Uterus (tissue), 4 donors: ENCODE data around the gene ZNF546. TPM values are rescaled to one million over a fixed set of nuclear protein-coding genes. Genes with fewer than 3 reads are reported as not detected.

Source experiments
- DNase-seq, 2 donors: peaks; one replicate each; pipeline ENCODE4 v3.0.0-alpha.2; 2019 to 2020
- H3K27ac ChIP-seq, 2 donors: fragments of 200-600 bp; sonication (generic); 1 replicate in 1 of 2; 2 replicates in 1 of 2; pipeline ENCODE4 v1.5.1; 2016 to 2018
- H3K27me3 ChIP-seq, 2 donors: fragments of 200-600 bp; sonication (generic); one replicate each; pipeline ENCODE4 v1.5.1; 2018 to 2019; ENCODE audit warnings: control low read depth in 1 of 2
- H3K36me3 ChIP-seq, 2 donors: fragments of 200-600 bp; sonication (generic); one replicate each; pipeline ENCODE4 v1.5.1; 2019; ENCODE audit warnings: control low read depth in 1 of 2
- H3K4me1 ChIP-seq, 2 donors: fragments of 200-600 bp; sonication (generic); one replicate each; pipeline ENCODE4 v1.5.1; 2018 to 2019; ENCODE audit warnings: control low read depth in 1 of 2
- H3K4me3 ChIP-seq, 2 donors: fragments of 200-600 bp; sonication (generic); 1 replicate in 1 of 2; 2 replicates in 1 of 2; pipeline ENCODE4 v1.5.1; 2018 to 2019; ENCODE audit warnings: mild to moderate bottlenecking in 1 of 2
- H3K9me3 ChIP-seq, 2 donors: fragments of 200-600 bp; sonication (generic); one replicate each; pipeline ENCODE4 v1.5.1; 2019; ENCODE audit warnings: control low read depth in 1 of 2
- POLR2A ChIP-seq, 2 donors: fragments of 450-650 bp; IDR thresholded peaks; one replicate each; pipeline ENCODE4 v1.6.1; 2016; ENCODE audit warnings: antibody characterized with exemption in 2 of 2, mild to moderate bottlenecking in 1 of 2, moderate library complexity in 1 of 2
- intact Hi-C: fragments of 100-400 bp; cut with DNase I; formaldehyde crosslinking; loops from one replicate; pipeline ENCODE4 v1.15.1; 2023; ENCODE audit warnings: low total_unique reads
- total RNA-seq, 4 donors: library from RNA; depleted of rRNA in 3 of 4; stranded (reverse); fragments of >200 nt in 3 of 4; gene quantifications; one replicate each; pipeline versions ENCODE4 v1.1.0 to v1.2.4, GENCODE V29; 2014 to 2023
- TF ChIP-seq, protein P1 (sequence below), 4 experiments: fragments of 200-600 bp in 2 of 4; fragments of 450-650 bp in 2 of 4; sonication (generic) in 2 of 4; IDR thresholded peaks; one replicate each; pipeline ENCODE4 v1.5.1; 2016 to 2019; ENCODE audit warnings: antibody characterized with exemption in 4 of 4, mild to moderate bottlenecking in 2 of 4, moderate library complexity in 1 of 4
- donor health status: DM: yes; HTN: yes; CAD: no.

The ZNF546 gene
- total RNA-seq, 4 donors from 2014 or later = 1.0 to 18.9 (median 6.3) TPM

DNA sequence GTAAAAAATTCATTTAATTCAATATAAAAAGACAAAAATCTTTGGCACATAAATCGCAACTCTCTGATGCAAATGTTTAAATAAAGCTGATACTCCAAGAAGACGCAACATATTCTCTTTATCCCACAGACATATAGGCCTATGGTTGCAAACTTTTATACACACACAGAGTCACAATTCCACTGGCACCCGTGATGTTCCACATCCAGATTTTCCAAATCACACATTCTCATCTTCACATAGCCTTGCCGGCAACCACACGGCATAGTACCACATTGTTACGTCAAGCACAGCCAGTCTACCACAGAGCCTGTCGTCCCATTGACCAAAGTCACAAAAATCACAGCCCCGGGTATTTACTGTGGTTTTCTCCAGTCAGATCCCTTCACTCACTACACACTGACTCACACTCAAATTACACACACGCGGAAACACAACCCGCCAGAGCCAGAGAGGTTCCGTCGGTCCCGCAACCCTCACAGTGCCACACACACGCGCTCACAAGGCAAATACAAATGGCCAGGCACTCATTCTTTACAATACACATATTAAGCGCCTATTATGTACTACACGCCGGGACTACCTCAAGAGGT lies 546 bp upstream of the ZNF546 start:
- peaks cover 0 to 5% of the 10 kb centered on the region in 2 donors for H3K9me3 ChIP-seq
- intact Hi-C loops = no loop called here
- H3K27ac ChIP-seq = peak overlapping the region; percentile 71 to 88
- H3K36me3 ChIP-seq = no peaks in the 10 kb centered on the region
- H3K4me3 ChIP-seq = peak overlapping the region; percentile 57 to 74
- TF ChIP-seq POLR2A (IDR thresholded peaks at IDR 0.05) = no peak
- TF ChIP-seq, protein P1, sequence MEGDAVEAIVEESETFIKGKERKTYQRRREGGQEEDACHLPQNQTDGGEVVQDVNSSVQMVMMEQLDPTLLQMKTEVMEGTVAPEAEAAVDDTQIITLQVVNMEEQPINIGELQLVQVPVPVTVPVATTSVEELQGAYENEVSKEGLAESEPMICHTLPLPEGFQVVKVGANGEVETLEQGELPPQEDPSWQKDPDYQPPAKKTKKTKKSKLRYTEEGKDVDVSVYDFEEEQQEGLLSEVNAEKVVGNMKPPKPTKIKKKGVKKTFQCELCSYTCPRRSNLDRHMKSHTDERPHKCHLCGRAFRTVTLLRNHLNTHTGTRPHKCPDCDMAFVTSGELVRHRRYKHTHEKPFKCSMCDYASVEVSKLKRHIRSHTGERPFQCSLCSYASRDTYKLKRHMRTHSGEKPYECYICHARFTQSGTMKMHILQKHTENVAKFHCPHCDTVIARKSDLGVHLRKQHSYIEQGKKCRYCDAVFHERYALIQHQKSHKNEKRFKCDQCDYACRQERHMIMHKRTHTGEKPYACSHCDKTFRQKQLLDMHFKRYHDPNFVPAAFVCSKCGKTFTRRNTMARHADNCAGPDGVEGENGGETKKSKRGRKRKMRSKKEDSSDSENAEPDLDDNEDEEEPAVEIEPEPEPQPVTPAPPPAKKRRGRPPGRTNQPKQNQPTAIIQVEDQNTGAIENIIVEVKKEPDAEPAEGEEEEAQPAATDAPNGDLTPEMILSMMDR (IDR thresholded peaks at IDR 0.05) = no peak
- H3K4me1 ChIP-seq = peaks cover 0 to 8% of the 10 kb centered on the region in 2 donors
- DNase-seq = no peak
- H3K27me3 ChIP-seq = no peaks in the 10 kb centered on the region

GRCh38 chr19:39997638-39998216 lies 867 bp downstream of the ZNF546 start:
- Histone ChIP-seq H3K27ac (peak overlapping the region; percentile 71 to 88), H3K9me3 (peaks cover 0 to 5% of the 10 kb centered on the region in 2 donors), H3K4me3 (peak overlapping the region; percentile 57 to 74), H3K36me3 (no peaks in the 10 kb centered on the region), H3K4me1 (peaks cover 0 to 8% of the 10 kb centered on the region in 2 donors), H3K27me3 (no peaks in the 10 kb centered on the region)
- DNase-seq = no peak
- TF ChIP-seq, protein P1 (IDR thresholded peaks at IDR 0.05) = no peak
- no peak for TF ChIP-seq POLR2A (IDR thresholded peaks at IDR 0.05)
- intact Hi-C loops = no loop called here

DNA sequence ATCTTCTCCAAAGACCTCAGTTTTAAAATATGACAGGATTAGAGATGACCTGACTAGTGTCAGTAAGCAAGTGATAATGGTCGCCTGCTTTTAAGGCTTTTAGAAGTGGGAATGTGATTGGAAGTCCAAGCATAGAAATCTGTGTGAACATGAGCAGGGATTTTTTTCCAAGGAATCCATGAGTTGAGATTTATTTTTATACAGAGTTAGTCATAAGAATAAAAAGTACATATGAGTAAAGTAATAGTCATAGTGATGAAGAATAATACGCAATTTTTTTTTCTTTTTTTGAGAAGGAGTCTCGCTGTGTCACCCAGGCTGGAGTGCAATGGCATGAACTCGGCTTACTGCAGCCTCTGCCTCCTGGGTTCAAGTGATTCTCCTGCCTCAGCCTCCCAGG lies 1.6 kb downstream of the ZNF546 start:
- Histone ChIP-seq H3K4me3 (no peak overlapping the region), H3K27ac (no peak overlapping the region), H3K9me3 (peaks cover 0 to 2% of the 10 kb centered on the region in 2 donors), H3K27me3 (no peaks in the 10 kb centered on the region), H3K36me3 (no peaks in the 10 kb centered on the region), H3K4me1 (peaks cover 0 to 8% of the 10 kb centered on the region in 2 donors)
- intact Hi-C loops = no loop called here
- no peak for TF ChIP-seq POLR2A (IDR thresholded peaks at IDR 0.05)
- DNase-seq = no peak

- H3K36me3 ChIP-seq = no peaks in the 10 kb centered on the region
- TF ChIP-seq POLR2A (IDR thresholded peaks at IDR 0.05) = no peak
- TF ChIP-seq, protein P1 (IDR thresholded peaks at IDR 0.05) = no peak
- intact Hi-C loops = no loop called here
These were observed 8.9 kb downstream of the ZNF546 start for GRCh38 chr19:40005691-40006272.

DNA sequence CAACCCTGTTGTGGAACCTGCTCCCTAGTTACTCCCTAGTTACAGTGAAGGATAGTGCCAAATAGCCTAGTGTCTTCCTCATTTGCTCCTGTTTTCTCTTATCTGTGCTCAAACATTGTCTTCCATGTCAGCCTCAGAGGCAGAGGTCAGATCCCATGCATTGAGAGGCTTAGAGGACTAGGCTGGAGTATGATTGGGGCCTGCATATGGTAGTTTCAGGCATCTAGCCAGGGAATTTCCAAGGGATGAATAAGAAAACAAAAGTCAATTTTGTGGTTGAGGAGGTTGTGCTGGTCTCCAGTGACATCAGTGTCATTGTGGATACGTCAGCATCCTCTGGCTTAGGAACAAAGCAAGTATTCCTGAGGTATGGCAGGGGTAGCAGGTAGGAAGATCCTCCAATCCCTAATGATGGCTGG lies 9.4 kb downstream of the ZNF546 start:
- Histone ChIP-seq H3K27me3 (no peaks in the 10 kb centered on the region), H3K4me3 (no peak overlapping the region), H3K9me3 (no peaks in the 10 kb centered on the region), H3K36me3 (no peaks in the 10 kb centered on the region), H3K27ac (no peak overlapping the region), H3K4me1 (no peaks in the 10 kb centered on the region)
- no peak for DNase-seq
- intact Hi-C loops = no loop called here
- TF ChIP-seq, protein P1 (IDR thresholded peaks at IDR 0.05) = no peak
- no peak for TF ChIP-seq POLR2A (IDR thresholded peaks at IDR 0.05)

More at GRCh38 chr19:40005691-40006272, 8.9 kb downstream of the ZNF546 start:
- Histone ChIP-seq H3K4me1 (no peaks in the 10 kb centered on the region), H3K27me3 (no peaks in the 10 kb centered on the region), H3K27ac (no peak overlapping the region), H3K9me3 (no peaks in the 10 kb centered on the region), H3K4me3 (no peak overlapping the region)
- no peak for DNase-seq
